HG03196 (cell line): ENCODE results near the gene CTDNEP1.

ENCODE experiments used
- ATAC-seq: cut with Tn5 transposase; IDR thresholded peaks from one replicate; pipeline ENCODE4 v1.9.1; 2021; ENCODE audit not compliant: unreplicated experiment

The CTDNEP1 gene

DNA sequence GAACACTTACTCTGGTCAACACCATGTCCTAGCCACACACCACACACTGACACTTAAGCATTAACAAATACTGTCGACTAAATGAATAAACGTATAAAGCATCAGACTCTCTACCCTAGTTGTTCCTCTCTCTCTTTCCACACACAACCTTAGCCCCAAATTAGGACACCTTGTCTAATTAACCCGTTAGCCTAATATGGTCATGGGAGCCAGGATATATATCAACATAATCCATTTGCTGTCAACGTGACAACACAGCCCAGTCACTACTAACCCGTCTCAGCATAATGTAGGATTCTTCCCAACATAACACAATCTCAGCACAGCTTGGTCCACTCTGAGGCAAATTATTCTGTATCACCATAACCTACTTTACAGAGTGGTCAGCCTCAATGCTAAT, 19.4 kb downstream of the CTDNEP1 start:
- ATAC-seq, result no peak

DNA sequence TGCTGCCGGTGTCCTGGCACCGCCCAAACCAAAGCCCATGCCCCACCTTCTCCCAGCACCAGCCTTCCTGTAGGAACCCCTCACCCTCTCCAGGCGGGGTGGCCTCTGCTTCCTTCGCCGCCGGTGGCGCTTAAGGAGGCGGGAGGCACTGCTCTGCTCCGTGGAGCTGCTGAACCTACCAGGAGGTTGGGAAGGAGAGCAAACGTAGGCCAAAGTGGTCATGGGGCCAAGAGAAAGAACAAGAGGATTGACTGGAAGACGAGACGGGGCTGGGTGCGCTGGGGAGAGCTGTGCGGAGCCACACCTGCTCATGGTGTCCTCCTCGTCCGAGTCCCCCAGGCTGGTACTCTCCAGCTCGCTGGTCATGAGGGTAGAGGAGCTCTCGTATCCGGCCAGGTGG, 22.0 kb downstream of the CTDNEP1 start:
- no peak for ATAC-seq

DNA sequence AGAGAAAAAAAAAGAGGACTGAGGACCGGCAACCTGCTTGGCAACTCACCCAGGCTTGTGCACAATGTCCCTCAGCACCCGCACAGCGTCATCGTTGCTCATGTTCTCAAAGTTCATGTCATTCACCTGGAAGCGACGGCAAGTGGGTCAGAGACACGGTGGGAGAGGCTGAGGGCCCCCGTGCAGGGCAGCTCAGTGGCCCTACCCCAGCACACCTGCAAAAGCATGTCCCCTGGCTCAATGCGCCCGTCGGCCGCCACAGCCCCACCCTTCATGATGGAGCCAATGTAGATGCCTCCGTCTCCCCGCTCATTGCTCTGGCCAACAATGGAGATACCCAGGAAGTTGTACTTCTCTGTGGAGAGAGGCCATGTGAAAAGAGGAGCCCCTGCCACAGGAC, 22.6 kb downstream of the CTDNEP1 start:
- ATAC-seq, result no peak

DNA sequence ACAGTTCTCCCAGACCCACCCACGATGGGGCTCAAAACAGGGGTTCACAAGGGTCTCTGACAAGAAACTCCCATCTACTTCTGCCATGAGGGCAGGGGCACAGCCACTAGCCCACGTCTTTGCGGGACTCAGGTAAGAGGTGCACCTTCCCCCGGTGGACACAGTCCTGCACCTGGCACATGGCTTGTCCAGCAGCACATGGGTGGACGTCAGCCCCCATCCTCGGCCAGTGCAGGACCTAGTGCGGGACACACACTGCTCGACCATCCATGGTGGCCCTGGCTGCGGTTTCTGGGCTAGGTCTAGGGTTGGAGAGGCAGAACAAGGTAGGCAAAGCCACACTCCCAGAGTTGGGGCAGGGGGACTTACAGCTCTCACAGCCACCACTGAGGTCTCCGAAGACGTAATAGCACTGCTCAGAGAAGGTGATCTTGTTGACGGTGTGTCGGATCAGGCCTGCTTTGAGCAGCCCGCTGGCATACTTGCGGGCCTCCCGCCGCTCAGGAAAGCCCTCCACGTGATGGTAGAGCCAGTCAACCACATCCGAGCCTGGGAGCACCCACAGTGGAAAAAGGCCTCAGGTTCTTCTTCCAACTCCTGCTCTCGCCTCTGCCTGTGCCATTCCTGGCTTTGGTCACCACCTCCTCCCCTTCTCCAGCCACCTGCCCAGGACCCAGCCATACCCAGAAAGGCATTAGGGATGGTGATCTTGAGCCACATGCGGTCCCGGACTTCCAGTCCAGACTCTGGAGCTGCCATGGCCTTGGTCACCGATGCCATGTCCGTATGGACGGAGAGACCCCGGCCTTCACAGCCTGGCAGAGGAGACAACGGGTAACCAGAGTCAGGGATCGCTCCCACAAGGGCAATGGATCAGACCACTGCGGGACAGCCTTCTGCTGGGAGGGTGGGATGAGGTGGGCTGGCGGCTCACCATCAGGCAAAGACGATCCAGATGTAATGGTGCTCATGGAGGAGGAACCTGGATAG, 24.5 kb downstream of the CTDNEP1 start:
- no peak for ATAC-seq

DNA sequence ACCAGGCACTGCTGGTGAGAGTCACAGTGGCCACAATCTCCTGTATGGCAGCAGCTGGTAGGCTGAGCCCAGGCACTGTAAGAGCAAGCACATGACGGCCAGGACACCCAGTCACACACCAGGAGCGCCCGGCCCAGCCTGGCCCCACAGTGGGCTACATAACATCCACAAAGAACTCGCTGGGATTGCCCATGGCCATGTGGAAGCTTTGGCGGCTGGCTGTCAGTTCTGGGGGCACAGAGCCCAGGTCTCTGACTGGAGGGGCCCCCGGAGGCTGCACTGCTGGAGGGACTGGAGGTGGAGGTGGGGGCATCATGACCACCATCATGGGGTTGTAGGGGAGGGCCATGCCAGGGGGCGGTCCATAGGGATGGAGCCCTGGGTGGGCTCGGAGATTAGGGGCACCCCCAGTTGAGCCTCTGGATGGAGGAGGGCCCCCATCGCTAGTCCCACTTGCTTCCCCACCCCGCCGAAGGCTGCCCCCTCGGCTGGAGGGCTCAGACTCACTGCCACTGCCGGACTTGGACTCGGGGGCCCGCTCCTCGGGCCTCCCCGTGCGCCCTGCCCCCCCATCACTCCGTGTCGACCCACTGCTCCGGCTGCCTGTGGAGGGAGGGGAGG, 25.7 kb downstream of the CTDNEP1 start:
- no peak for ATAC-seq

DNA sequence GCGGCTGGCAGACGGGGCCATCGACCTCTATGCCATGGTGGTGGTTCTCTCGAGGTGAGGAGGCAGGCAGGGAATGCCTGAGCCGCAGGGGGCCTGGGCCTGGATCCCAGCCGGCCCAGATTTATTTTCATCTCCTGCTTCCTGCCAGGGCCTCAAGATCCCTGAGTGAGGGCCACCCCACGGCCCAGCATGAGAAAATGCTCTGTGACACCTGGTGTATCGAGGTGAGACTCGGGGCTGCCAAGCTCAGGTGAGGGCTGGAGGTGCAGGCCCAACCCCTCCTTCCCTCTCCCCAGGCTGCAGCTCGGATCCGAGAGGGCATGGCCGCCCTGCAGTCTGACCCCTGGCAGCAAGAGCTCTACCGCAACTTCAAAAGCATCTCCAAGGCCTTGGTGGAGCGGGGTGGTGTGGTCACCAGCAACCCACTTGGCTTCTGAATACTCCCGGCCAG, 26.8 kb downstream of the CTDNEP1 start:
- no peak for ATAC-seq

DNA sequence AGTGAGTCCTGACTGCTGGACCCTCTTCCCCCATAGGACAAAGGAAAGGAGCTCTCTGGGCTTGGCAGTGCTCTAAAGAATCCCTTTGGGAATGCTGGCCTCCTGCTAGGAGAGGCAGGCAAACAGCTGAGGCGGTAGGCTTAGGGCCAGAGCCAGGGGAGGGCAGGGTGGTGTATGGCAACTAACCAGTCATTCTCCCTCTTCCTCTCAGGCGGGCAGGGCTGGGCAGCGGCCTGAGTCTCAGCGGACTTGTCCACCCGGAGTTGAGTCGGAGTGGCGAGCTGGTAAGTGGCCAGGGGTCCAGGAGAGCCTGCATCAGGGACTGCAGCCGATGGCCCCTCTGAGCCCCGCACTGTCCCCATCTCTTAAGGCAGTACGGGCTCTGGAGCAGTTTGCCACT, 27.4 kb downstream of the CTDNEP1 start:
- ATAC-seq, result no peak

DNA sequence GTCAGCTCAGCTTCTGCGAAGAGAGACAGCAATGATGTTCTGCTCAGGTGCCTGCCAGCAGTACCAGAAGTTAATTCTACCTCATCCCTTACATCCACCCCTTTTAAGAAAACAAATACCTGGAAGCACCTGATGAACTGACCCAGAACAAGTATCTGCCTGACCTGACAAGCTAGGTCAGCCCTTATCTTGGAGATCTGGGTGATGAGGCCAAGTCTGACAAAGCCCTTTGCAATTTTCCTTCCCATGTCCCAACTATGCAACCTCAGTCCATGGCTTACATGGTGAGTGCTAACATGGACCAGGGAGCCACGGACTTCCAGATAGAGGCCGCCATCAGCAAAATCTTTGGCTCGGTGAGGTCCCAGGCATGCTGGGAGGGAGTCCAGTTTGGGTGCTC, 28.2 kb downstream of the CTDNEP1 start:
- ATAC-seq, result no peak

DNA sequence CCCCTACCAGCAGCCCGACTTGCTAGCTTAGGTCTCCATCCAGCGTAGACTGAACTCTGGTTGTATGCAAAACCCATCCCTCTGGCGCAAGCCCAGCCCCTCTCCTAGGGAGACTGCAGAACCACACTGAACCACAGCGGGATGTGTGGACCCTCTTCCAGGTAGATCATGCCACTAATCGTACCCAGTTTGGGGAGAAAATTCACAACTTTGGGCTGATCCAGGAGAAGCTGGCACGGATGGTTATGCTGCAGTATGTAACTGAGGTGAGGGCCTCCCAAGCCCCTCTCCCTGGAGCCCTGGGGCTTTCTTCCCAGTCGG, 28.6 kb downstream of the CTDNEP1 start:
- no peak for ATAC-seq

DNA sequence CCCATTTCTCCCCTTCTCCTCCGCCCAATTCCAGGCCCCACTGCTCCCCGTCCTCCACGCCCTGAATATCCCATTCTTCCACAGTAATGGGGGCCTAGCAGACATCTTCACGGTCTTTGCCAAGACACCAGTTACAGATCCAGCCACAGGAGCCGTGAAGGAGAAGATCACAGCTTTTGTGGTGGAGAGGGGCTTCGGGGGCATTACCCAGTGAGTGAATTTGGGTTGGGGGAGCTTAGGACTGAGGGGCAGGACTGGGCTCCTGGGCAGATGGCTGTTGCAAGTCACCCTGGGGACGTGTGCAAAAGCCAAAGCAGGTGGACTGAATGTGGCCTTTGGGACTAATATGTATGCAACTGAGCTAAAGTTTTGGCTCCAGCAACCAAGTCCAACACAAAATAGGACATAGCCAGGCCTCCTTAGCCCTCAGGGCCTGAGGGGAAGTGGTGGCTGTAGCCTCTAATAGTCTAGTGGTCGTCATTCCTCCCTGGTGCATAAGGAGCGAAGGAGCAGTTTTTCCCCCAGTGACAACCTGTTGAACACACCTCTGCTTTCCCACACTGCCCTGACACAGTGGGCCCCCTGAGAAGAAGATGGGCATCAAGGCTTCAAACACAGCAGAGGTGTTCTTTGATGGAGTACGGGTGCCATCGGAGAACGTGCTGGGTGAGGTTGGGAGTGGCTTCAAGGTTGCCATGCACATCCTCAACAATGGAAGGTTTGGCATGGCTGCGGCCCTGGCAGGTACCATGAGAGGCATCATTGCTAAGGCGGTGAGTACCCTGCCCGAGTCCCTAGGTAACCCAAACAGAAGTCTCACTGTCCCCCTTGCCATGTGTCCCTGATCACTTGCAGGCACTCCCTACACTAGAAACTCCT, 29.2 kb downstream of the CTDNEP1 start:
- no peak for ATAC-seq

DNA sequence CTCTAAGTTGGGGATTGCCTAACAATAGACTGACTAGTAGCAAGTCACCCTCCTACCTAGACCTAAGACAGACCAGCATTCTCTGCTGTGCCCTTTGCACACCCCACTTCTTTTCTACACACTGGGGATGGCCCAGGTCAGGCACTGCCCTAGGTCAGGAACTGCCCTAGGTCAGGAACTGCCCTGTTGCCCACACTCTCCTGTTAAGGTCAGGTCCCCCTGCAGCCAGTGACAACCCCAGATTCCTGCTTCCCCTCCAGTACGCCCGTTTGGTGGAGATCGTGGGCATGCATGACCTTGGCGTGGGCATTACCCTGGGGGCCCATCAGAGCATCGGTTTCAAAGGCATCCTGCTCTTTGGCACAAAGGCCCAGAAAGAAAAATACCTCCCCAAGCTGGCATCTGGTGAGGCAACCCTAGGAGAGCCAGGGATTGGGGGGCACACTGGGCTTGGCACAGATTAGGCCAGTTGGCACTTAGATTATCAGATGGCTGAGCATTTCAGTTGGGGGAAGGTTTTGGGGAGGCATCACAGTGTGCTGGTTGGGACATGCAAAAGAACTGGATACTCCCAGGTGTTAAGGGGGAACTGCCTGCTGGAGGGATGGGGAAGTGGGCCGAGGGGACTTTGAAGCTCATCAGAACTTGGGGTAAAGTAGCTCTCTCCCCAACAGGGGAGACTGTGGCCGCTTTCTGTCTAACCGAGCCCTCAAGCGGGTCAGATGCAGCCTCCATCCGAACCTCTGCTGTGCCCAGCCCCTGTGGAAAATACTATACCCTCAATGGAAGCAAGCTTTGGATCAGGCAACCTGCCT, 30.0 kb downstream of the CTDNEP1 start:
- no peak for ATAC-seq

DNA sequence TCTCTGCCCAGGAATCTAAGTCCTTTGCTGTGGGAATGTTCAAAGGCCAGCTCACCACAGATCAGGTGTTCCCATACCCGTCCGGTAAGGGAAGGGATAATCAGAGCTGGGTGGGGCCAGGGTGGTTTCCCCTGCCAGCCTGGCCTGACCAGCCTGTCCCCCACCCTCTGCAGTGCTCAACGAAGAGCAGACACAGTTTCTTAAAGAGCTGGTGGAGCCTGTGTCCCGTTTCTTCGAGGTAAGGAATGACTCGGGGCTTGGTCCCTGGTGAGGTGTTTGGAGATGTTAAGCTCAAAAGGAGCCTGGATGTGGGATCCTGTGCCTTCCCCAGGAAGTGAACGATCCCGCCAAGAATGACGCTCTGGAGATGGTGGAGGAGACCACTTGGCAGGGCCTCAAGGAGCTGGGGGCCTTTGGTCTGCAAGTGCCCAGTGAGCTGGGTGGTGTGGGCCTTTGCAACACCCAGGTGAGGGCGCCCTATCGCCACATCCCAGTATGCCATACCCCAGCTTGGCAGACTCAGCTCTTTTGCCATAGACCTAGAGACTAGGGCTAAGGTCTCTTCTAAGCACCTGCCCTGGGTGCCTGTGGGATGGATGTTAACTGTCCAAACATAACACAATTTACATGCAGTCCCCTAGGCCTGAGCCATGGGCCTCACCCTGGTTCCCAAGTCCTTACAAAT, 30.8 kb downstream of the CTDNEP1 start:
- ATAC-seq, result no peak

DNA sequence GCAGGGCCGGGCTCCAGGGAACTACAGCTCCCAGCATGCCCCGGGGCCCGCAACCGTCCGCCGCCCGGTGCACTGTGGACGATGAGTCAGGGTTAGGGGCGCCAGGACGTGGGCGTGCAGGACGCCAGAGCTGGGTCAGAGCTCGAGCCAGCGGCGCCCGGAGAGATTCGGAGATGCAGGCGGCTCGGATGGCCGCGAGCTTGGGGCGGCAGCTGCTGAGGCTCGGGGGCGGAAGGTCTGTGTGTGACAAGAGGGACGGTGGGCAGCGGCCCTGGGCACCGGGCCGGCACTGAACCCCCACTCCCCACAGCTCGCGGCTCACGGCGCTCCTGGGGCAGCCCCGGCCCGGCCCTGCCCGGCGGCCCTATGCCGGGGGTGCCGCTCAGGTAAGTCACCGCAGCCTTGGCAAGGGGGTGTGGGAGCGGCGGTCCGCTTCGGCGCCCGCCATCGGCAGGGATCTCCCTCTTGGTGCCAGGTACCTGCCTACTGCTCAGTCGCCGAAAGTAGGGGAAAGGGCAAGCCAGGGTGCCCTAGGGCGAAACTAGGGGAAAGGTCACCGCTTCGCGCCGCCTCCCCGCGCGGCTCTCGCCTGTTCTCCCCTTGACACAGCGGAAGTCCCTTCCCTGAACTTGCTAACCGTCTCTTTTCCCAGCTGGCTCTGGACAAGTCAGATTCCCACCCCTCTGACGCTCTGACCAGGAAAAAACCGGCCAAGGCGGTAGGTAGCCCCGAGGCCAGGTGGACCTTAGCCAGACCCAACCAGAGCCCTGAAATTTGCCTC, 31.5 kb downstream of the CTDNEP1 start, which contains the start of the genes ACADVL and DLG4:
Gene ACADVL (plus strand): TSS at position 127 of the 781 bp plus-strand sequence. CDS start 47 bp downstream, at position 174.
Gene DLG4 (minus strand): TSS at position 25 of the 781 bp plus-strand sequence.
- peak; percentile 44 for ATAC-seq

DNA sequence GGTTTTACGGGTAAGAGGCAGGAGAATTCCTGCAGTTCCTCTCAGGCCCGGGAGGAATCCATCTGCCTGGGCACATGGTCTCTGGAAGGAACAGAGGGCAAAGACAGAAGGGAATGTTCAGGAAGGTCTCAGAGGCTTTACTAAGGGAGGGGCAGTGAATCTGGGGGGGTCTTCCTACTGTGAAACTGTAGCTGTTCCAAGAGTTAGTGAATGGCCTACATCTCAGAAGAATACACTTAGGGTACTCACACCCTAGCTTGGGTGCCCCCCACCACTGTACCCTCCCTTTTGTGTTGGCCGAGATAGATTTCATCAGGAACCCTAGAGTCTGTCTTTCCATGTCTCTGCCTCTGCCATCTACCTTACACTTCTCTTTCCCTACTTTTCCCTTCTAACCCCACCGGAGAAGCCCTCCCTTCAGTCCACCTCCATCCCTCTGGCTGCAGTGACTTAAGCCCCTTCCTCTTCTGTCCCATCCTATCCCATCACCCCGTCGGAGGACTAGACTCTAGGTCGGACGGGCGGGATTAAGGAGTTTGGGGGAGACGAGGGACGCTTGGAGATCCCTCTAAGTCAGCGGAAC, 32.2 kb downstream of the CTDNEP1 start:
- ATAC-seq, result no peak

DNA sequence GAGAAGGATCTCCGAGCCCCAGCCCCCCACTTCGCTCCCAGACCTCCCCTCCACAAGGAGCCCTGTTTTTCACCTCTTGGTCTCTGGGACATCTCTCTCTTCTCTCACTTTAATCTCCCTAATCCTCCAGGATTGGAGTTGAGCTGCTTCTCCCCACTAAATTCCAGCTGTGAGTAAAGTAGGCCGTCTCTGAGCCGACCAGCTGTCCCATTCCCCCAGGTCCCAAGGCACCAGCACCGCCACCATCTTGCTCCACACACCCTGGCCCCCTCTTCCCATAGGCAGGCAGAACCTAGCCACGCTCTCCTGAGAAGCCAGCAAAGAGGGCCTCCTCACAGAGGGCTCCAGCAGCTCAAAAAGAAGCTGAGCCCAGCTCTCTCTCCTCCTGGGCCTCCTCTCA, 32.8 kb downstream of the CTDNEP1 start:
- ATAC-seq, result no peak

DNA sequence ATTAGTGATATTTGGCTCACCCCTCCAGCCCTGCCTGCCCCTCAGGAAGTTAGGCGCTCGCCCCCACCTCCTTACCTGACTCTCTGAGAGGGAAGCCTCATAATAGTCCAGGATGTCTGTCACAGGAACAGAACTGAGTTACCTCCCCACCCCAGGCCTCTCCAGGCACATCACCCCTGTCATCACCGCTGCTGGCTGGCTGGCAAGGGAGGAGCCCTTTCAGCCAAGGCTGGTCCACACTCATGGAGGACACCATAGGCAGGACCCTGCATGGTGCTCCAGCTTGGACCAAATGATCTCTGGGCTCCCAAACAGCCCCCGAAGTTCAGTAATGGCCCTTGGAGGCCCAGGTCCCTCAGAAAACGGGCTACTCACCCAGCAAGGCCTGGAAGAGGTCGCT, 33.4 kb downstream of the CTDNEP1 start:
- ATAC-seq, result no peak

DNA sequence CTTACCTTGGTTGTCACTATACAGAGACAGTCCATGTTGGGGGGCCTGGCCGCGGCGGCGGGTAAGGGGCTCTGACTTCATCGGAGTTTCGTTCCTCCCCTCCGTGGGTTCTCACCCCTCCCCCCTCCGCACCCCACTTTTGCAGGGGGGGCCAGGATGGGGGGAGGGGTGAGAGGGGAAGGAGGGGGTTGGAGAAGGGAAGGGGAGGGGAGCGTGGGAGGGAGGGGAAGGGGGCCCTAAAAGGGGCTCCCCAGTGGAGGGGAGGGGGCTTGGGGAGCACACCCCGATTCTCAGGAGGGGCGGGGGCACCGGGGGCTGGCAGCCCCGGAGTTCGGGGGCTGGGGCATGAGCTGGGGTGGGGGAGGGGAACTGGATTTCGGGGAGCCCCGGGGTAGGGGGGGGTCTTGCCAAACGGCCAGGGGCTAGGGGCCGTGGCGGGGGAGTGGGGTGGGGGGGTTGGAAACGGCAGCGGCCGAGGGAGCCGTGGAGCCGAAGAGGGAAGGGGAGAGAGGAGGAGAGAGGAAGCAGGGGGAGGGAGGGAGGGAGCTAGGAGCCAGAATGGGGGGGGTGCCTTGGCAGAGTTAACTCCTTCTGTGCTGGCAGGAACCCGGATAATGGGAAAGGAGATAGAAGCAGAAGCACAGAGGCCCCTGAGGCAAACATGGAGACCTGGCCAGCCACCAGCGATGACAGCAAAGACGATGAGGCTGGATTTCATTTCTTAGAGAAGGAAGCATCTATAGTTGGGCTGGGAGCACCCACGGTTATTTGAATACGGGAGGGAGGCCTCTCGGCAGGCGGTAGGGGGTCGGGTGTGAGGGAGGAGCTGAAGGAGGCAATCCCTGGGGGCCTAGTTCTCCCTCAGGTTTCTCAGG, 34.2 kb downstream of the CTDNEP1 start:
- ATAC-seq, result no peak
